GM23338 (cell line): Measurements from ENCODE around the gene CELSR3. TPM values are rescaled to one million over a fixed set of nuclear protein-coding genes. Genes with fewer than 3 reads are reported as not detected.

Source experiments
- ATAC-seq: fragments of 200-7000 bp; cut with Tn5 transposase; 3 replicates; pipeline ENCODE4 v1.9.1; 2020
- DNase-seq: peaks from one replicate; pipeline ENCODE4 v3.0.0-alpha.2; 2015; ENCODE audit warnings: low spot score
- H2AFZ ChIP-seq: fragments of 200-600 bp; sonication (generic); 2 replicates; pipeline ENCODE4 v1.8.0; 2016; ENCODE audit warnings: antibody characterized with exemption, mild to moderate bottlenecking, moderate library complexity
- H3F3A ChIP-seq: fragments of 200-600 bp; sonication (generic); replicated peaks from 2 replicates; pipeline ENCODE4 v1.8.0; 2017; ENCODE audit warnings: antibody characterized with exemption, mixed run types, low read depth
- H3K27ac ChIP-seq: fragments of 200-600 bp; sonication (generic); 2 replicates; pipeline ENCODE4 v1.6.1; 2016; ENCODE audit warnings: low read depth
- H3K27me3 ChIP-seq: fragments of 200-600 bp; sonication (generic); 2 replicates; pipeline ENCODE4 v1.8.0; 2016; ENCODE audit warnings: mild to moderate bottlenecking, mixed run types, moderate library complexity; ENCODE audit not compliant: insufficient read depth
- H3K36me3 ChIP-seq: fragments of 200-600 bp; sonication (generic); 2 replicates; pipeline ENCODE4 v1.8.0; 2016; ENCODE audit warnings: mild to moderate bottlenecking; ENCODE audit not compliant: insufficient read depth
- H3K4me1 ChIP-seq: fragments of 200-600 bp; sonication (generic); 2 replicates; pipeline ENCODE4 v1.8.0; 2016; ENCODE audit warnings: mild to moderate bottlenecking, moderate library complexity; ENCODE audit not compliant: insufficient read depth
- H3K4me2 ChIP-seq: fragments of 200-600 bp; sonication (generic); 2 replicates; pipeline ENCODE4 v1.7.1; 2017; ENCODE audit warnings: mixed run types
- H3K4me3 ChIP-seq: fragments of 200-600 bp; sonication (generic); 2 replicates; pipeline ENCODE4 v1.6.1; 2016; ENCODE audit warnings: mixed run types
- H3K79me2 ChIP-seq: fragments of 200-600 bp; sonication (generic); replicated peaks from 2 replicates; pipeline ENCODE4 v1.8.0; 2017; ENCODE audit warnings: mild to moderate bottlenecking; ENCODE audit not compliant: insufficient read depth
- H3K9me2 ChIP-seq: fragments of 200-600 bp; sonication (generic); 2 replicates; pipeline ENCODE4 v1.8.0; 2017; ENCODE audit not compliant: insufficient read depth
- H4K20me1 ChIP-seq: fragments of 200-600 bp; sonication (generic); replicated peaks from 2 replicates; pipeline ENCODE4 v1.8.0; 2017; ENCODE audit warnings: mild to moderate bottlenecking; ENCODE audit not compliant: insufficient read depth
- H3K27ac Mint-ChIP-seq: 2 replicates; pipeline ENCODE4 v1.8.0; 2020; ENCODE audit warnings: inconsistent platforms, mild to moderate bottlenecking, moderate library complexity, mixed read lengths
- H3K27me3 Mint-ChIP-seq: 3 replicates; pipeline ENCODE4 v1.8.0; 2022; ENCODE audit warnings: low read depth, mild to moderate bottlenecking, moderate library complexity, mixed read lengths, inconsistent platforms; ENCODE audit not compliant: insufficient read depth, poor library complexity
- H3K36me3 Mint-ChIP-seq: 3 replicates; pipeline ENCODE4 v1.8.0; 2021; ENCODE audit warnings: low read depth, mild to moderate bottlenecking, inconsistent platforms, moderate library complexity, mixed read lengths
- H3K4me1 Mint-ChIP-seq: 3 replicates; pipeline ENCODE4 v1.8.0; 2020; ENCODE audit warnings: mild to moderate bottlenecking, inconsistent platforms, mixed read lengths
- H3K4me3 Mint-ChIP-seq: 3 replicates; pipeline ENCODE4 v1.8.0; 2021; ENCODE audit warnings: moderate library complexity, mild to moderate bottlenecking, inconsistent platforms, mixed read lengths
- H3K9me3 Mint-ChIP-seq: 3 replicates; pipeline ENCODE4 v1.8.0; 2020; ENCODE audit warnings: moderate library complexity, mild to moderate bottlenecking, inconsistent platforms, mixed read lengths
- EZH2 ChIP-seq: fragments of 200-600 bp; sonication (generic); IDR thresholded peaks from one replicate; pipeline ENCODE4 v1.8.0; 2017; ENCODE audit warnings: antibody characterized with exemption, mild to moderate bottlenecking, low read depth; ENCODE audit not compliant: unreplicated experiment
- EZH2phosphoT487 ChIP-seq: fragments of 200-600 bp; sonication (generic); IDR thresholded peaks from one replicate; pipeline ENCODE4 v1.8.1; 2018; ENCODE audit warnings: antibody characterized with exemption; ENCODE audit not compliant: unreplicated experiment
- JUNB ChIP-seq: IDR thresholded peaks from one replicate; pipeline ENCODE4 v1.6.1; 2016; ENCODE audit warnings: antibody characterized with exemption; ENCODE audit not compliant: unreplicated experiment
- POLR2AphosphoS5 ChIP-seq: IDR thresholded peaks from 2 replicates; pipeline ENCODE4 v1.6.1; 2016; ENCODE audit warnings: antibody characterized with exemption, low read depth
- polyA plus RNA-seq: library from polyadenylated mRNA; unstranded; fragments of >200 nt; fragmentation: Nextera tagmentation; extraction: Ambion mirVana; gene quantifications from 2 replicates; pipeline ENCODE4 v1.2.1, GENCODE V29; 2016
- total RNA-seq: library from RNA; depleted of rRNA; stranded (reverse); fragments of >200 nt; shearing (Covaris generic); gene quantifications from 2 replicates; pipeline ENCODE4 v1.2.3, GENCODE V29; 2014
- TF ChIP-seq, protein P1 (sequence below), 2 experiments: fragments of 200-600 bp in 1 of 2; sonication (generic) in 1 of 2; conservative IDR thresholded peaks; 2 replicates each; pipeline versions ENCODE4 v1.5.1 to v1.6.1; 2016 to 2017; ENCODE audit warnings: antibody characterized with exemption in 2 of 2, low read depth in 2 of 2, mild to moderate bottlenecking in 2 of 2, moderate library complexity in 1 of 2
- TF ChIP-seq, protein P2 (sequence below): fragments of 250-450 bp; sonication (Bioruptor Pico); IDR thresholded peaks from 2 replicates; pipeline ENCODE4 v1.5.0; 2020; ENCODE audit warnings: mild to moderate bottlenecking, moderate library complexity

CELSR3 gene
- total and polyA plus RNA-seq, 2 experiments from 2014 or later: 7.5 to 33.3 TPM

DNA sequence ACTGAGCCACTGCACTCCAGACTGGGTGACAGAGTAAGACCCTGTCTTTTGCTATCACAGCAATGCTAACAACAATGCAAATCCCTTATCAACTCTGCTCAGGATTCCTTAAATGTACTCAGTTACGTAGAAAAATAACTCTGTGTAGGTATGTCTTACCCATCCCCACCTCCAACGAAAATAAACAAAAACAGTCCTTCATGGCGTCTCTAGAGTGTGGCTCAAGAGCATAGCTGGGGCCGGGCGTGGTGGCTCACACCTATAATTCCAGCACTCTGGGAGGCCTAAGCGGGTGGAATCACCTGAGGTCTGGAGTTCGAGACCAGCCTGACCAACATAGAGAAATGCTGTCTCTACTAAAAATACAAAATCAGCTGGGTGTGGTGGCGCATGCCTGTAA lies 36.2 kb upstream of the CELSR3 start:
- H3K27ac Mint-ChIP-seq: no peak overlapping the region
- H3K36me3 Mint-ChIP-seq: peaks cover 63% of the 10 kb centered on the region
- Histone ChIP-seq H2AFZ (no peak overlapping the region), H3K79me2 (peaks cover 94% of the 10 kb centered on the region), H3K4me2 (no peak overlapping the region), H3K4me1 (peaks cover 50% of the 10 kb centered on the region), H3K9me2 (no peaks in the 10 kb centered on the region), H3K27ac (peak overlapping the region; percentile 40; the same call in 1 of the 2 replicates), H3K27me3 (no peaks in the 10 kb centered on the region), H4K20me1 (peaks cover 64% of the 10 kb centered on the region), H3F3A (peaks cover 17% of the 10 kb centered on the region), H3K4me3 (no peak overlapping the region), H3K36me3 (peaks cover 23% of the 10 kb centered on the region)
- H3K4me1 Mint-ChIP-seq: peaks cover 34% of the 10 kb centered on the region
- ATAC-seq: no peak
- no peaks in the 10 kb centered on the region; the same call in 2 of the 3 replicates for H3K9me3 Mint-ChIP-seq
- no peak overlapping the region for H3K4me3 Mint-ChIP-seq
- DNase-seq: no peak
- peaks cover 4% of the 10 kb centered on the region for H3K27me3 Mint-ChIP-seq
- TF ChIP-seq, protein P1, sequence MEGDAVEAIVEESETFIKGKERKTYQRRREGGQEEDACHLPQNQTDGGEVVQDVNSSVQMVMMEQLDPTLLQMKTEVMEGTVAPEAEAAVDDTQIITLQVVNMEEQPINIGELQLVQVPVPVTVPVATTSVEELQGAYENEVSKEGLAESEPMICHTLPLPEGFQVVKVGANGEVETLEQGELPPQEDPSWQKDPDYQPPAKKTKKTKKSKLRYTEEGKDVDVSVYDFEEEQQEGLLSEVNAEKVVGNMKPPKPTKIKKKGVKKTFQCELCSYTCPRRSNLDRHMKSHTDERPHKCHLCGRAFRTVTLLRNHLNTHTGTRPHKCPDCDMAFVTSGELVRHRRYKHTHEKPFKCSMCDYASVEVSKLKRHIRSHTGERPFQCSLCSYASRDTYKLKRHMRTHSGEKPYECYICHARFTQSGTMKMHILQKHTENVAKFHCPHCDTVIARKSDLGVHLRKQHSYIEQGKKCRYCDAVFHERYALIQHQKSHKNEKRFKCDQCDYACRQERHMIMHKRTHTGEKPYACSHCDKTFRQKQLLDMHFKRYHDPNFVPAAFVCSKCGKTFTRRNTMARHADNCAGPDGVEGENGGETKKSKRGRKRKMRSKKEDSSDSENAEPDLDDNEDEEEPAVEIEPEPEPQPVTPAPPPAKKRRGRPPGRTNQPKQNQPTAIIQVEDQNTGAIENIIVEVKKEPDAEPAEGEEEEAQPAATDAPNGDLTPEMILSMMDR (conservative IDR thresholded peaks at IDR 0.05; ENCODE audit: low read depth in 2 of 2): no peak
- TF ChIP-seq POLR2AphosphoS5 (no peak), JUNB (no peak), EZH2 (no peak), EZH2phosphoT487 (no peak)
- TF ChIP-seq, protein P2, sequence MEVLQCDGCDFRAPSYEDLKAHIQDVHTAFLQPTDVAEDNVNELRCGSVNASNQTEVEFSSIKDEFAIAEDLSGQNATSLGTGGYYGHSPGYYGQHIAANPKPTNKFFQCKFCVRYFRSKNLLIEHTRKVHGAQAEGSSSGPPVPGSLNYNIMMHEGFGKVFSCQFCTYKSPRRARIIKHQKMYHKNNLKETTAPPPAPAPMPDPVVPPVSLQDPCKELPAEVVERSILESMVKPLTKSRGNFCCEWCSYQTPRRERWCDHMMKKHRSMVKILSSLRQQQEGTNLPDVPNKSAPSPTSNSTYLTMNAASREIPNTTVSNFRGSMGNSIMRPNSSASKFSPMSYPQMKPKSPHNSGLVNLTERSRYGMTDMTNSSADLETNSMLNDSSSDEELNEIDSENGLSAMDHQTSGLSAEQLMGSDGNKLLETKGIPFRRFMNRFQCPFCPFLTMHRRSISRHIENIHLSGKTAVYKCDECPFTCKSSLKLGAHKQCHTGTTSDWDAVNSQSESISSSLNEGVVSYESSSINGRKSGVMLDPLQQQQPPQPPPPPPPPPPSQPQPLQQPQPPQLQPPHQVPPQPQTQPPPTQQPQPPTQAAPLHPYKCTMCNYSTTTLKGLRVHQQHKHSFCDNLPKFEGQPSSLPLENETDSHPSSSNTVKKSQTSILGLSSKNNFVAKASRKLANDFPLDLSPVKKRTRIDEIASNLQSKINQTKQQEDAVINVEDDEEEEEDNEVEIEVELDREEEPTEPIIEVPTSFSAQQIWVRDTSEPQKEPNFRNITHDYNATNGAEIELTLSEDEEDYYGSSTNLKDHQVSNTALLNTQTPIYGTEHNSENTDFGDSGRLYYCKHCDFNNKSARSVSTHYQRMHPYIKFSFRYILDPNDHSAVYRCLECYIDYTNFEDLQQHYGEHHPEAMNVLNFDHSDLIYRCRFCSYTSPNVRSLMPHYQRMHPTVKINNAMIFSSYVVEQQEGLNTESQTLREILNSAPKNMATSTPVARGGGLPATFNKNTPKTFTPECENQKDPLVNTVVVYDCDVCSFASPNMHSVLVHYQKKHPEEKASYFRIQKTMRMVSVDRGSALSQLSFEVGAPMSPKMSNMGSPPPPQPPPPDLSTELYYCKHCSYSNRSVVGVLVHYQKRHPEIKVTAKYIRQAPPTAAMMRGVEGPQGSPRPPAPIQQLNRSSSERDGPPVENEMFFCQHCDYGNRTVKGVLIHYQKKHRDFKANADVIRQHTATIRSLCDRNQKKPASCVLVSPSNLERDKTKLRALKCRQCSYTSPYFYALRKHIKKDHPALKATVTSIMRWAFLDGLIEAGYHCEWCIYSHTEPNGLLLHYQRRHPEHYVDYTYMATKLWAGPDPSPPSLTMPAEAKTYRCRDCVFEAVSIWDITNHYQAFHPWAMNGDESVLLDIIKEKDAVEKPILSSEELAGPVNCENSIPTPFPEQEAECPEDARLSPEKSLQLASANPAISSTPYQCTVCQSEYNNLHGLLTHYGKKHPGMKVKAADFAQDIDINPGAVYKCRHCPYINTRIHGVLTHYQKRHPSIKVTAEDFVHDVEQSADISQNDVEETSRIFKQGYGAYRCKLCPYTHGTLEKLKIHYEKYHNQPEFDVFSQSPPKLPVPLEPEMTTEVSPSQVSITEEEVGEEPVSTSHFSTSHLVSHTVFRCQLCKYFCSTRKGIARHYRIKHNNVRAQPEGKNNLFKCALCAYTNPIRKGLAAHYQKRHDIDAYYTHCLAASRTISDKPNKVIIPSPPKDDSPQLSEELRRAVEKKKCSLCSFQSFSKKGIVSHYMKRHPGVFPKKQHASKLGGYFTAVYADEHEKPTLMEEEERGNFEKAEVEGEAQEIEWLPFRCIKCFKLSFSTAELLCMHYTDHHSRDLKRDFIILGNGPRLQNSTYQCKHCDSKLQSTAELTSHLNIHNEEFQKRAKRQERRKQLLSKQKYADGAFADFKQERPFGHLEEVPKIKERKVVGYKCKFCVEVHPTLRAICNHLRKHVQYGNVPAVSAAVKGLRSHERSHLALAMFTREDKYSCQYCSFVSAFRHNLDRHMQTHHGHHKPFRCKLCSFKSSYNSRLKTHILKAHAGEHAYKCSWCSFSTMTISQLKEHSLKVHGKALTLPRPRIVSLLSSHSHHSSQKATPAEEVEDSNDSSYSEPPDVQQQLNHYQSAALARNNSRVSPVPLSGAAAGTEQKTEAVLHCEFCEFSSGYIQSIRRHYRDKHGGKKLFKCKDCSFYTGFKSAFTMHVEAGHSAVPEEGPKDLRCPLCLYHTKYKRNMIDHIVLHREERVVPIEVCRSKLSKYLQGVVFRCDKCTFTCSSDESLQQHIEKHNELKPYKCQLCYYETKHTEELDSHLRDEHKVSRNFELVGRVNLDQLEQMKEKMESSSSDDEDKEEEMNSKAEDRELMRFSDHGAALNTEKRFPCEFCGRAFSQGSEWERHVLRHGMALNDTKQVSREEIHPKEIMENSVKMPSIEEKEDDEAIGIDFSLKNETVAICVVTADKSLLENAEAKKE: no peak
